ENCODE measurements around the gene TRIO.

- TF ChIP-seq CTCF (IDR thresholded peaks at IDR 0.05; ENCODE audit: low read length) (no peak), EZH2 (optimal IDR thresholded peaks at IDR 0.05; ENCODE audit: low read depth, low read length) (no peak), EZH2phosphoT487 (IDR thresholded peaks at IDR 0.05; ENCODE audit: low read length) (no peak)
Observed at GRCh38 chr5:14187157-14187556, 44.0 kb downstream of the TRIO start.
